ENCODE measurements around the gene DYNC1I1. TPM values are rescaled to one million over a fixed set of nuclear protein-coding genes. Genes with fewer than 3 reads are reported as not detected.

DYNC1I1 gene
- total RNA-seq, 1 experiment from 2014 or later, result 3.2 TPM

DNA sequence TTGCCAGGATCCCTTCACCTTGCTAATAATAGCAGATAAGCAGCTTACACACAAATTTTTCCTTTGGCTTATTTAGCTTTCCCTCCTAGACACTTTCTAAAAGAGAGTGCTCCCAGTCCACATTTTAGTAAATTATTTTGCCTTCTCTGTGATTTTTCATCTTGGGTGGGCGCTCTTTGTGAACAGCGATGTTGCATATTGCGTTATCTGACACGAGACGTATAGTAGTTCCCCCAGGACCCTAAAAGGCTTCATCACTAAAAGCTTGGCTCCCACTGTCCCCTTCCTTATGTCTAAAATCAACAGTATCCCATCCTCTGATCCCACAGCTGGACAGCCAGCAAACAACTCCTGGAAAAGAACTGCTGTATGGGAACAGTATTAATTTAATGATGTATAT is 232.9 kb downstream of the DYNC1I1 start:
- Mint-ChIP-seq H3K9me3 (no peaks in the 10 kb centered on the region), H3K27me3 (ENCODE audit: low read depth) (no peaks in the 10 kb centered on the region), H3K4me3 (no peak overlapping the region), H3K27ac (no peak overlapping the region), H3K36me3 (ENCODE audit: insufficient read depth in 1 of 3, low read depth in 3 of 3) (no peaks in the 10 kb centered on the region), H3K4me1 (peaks cover 4 to 7% of the 10 kb centered on the region in 2 experiments)
- Histone ChIP-seq H2AK5ac (ENCODE audit: insufficient read length, low read length) (no peak overlapping the region), H2BK20ac (ENCODE audit: low read depth, low read length, poor library complexity, severe bottlenecking) (no peak overlapping the region), H3K56ac (ENCODE audit: insufficient read length, low read depth, low read length) (no peak overlapping the region), H3K4ac (ENCODE audit: low read depth, low read length) (no peak overlapping the region), H4K20me1 (ENCODE audit: control insufficient read depth, insufficient read depth, insufficient read length) (no peaks in the 10 kb centered on the region), H3T11ph (ENCODE audit: low read length) (no peak overlapping the region), H3K4me2 (ENCODE audit: insufficient read depth, insufficient read length, low read length) (no peak overlapping the region), H2BK15ac (ENCODE audit: low read depth, low read length) (no peak overlapping the region), H3K27me3 (ENCODE audit: insufficient read depth, low read length) (no peaks in the 10 kb centered on the region), H2BK5ac (ENCODE audit: insufficient read length, low read length) (no peak overlapping the region), H3K14ac (ENCODE audit: insufficient read depth, low read length) (no peak overlapping the region), H2AFZ (ENCODE audit: low read length) (no peak overlapping the region), H3K9me3 (ENCODE audit: control insufficient read depth, low read depth, low read length) (no peaks in the 10 kb centered on the region), H2BK12ac (ENCODE audit: insufficient read length, low read depth, low read length) (no peak overlapping the region), H3K27ac (ENCODE audit: insufficient read length, low read depth, low read length) (no peak overlapping the region), H4K91ac (ENCODE audit: insufficient read length, low read depth, low read length) (no peak overlapping the region), H3K9ac (ENCODE audit: extremely low read depth, insufficient read length, low read length) (no peak overlapping the region), H4K8ac (replicated peaks; ENCODE audit: insufficient read length, low read depth, low read length) (no peak overlapping the region), H2BK120ac (ENCODE audit: low read depth, low read length, poor library complexity, severe bottlenecking) (no peak overlapping the region), H4K5ac (ENCODE audit: insufficient read length, low read depth, low read length) (no peak overlapping the region), H3K18ac (ENCODE audit: insufficient read length, low read depth, low read length) (no peak overlapping the region), H3K23me2 (ENCODE audit: insufficient read length, low read depth, low read length, poor library complexity, severe bottlenecking) (no peaks in the 10 kb centered on the region), H3K23ac (ENCODE audit: insufficient read length, low read depth, low read length) (no peak overlapping the region), H3K79me1 (ENCODE audit: insufficient read depth, low read depth, low read length, poor library complexity, severe bottlenecking) (no peaks in the 10 kb centered on the region), H3K4me1 (ENCODE audit: insufficient read depth, low read length) (no peaks in the 10 kb centered on the region), H3K79me2 (ENCODE audit: insufficient read depth, low read length) (no peaks in the 10 kb centered on the region)
- WGBS (ENCODE audit: extremely low coverage, insufficient read length, low lambda C conversion rate), result no CpG with 5 or more reads among the region's 5 CpGs
- DNase-seq, result no peak
- TF ChIP-seq, protein P1, sequence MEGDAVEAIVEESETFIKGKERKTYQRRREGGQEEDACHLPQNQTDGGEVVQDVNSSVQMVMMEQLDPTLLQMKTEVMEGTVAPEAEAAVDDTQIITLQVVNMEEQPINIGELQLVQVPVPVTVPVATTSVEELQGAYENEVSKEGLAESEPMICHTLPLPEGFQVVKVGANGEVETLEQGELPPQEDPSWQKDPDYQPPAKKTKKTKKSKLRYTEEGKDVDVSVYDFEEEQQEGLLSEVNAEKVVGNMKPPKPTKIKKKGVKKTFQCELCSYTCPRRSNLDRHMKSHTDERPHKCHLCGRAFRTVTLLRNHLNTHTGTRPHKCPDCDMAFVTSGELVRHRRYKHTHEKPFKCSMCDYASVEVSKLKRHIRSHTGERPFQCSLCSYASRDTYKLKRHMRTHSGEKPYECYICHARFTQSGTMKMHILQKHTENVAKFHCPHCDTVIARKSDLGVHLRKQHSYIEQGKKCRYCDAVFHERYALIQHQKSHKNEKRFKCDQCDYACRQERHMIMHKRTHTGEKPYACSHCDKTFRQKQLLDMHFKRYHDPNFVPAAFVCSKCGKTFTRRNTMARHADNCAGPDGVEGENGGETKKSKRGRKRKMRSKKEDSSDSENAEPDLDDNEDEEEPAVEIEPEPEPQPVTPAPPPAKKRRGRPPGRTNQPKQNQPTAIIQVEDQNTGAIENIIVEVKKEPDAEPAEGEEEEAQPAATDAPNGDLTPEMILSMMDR (conservative IDR thresholded peaks at IDR 0.05), result no peak
